HTERT RPE-1 (cell line): Measurements from ENCODE around the gene ST6GALNAC1.

Source experiments
- in situ Hi-C: fragments of 300-500 bp; cut with MboI; formaldehyde crosslinking; loops from 4 replicates; pipeline ENCODE4 v1.14.3; 2020; ENCODE audit warnings: low sequenced_read_pairs

Gene ST6GALNAC1

GRCh38 chr17:76643553-76644148, at the start of gene ST6GALNAC1:
Gene ST6GALNAC1 (minus strand): TSS chr17:76643757. CDS start chr17:76643638, 119 bp downstream.
- in situ Hi-C loops = no loop called here

- in situ Hi-C loops = no loop called here
These were observed 48.0 kb upstream of the ST6GALNAC1 start for GRCh38 chr17:76691379-76692191.

GRCh38 chr17:76690596-76691280, 47.2 kb upstream of the ST6GALNAC1 start:
- in situ Hi-C loops = no loop called here

- in situ Hi-C loops = no loop called here
These were observed 46.3 kb upstream of the ST6GALNAC1 start for GRCh38 chr17:76689859-76690258.

- in situ Hi-C loops = no loop called here
These were observed 44.6 kb upstream of the ST6GALNAC1 start for GRCh38 chr17:76688165-76688622.

GRCh38 chr17:76687298-76688164, 44.0 kb upstream of the ST6GALNAC1 start:
- in situ Hi-C loops = no loop called here

- in situ Hi-C loops = no loop called here
These were observed 43.2 kb upstream of the ST6GALNAC1 start for GRCh38 chr17:76686538-76687297.

- in situ Hi-C loops = no loop called here
These were observed 42.3 kb upstream of the ST6GALNAC1 start for GRCh38 chr17:76685846-76686245.

- in situ Hi-C loops = no loop called here
These were observed 41.8 kb upstream of the ST6GALNAC1 start for GRCh38 chr17:76685366-76685765.

GRCh38 chr17:76684756-76685155, 41.2 kb upstream of the ST6GALNAC1 start:
- in situ Hi-C loops = no loop called here

GRCh38 chr17:76683921-76684745, 40.6 kb upstream of the ST6GALNAC1 start:
- in situ Hi-C loops = no loop called here

GRCh38 chr17:76683011-76683755, 39.6 kb upstream of the ST6GALNAC1 start:
- in situ Hi-C loops = no loop called here

- in situ Hi-C loops = no loop called here
These were observed 38.7 kb upstream of the ST6GALNAC1 start for GRCh38 chr17:76682296-76682695.

- in situ Hi-C loops = no loop called here
These were observed 37.9 kb upstream of the ST6GALNAC1 start for GRCh38 chr17:76681222-76682137.

GRCh38 chr17:76679239-76679638, 35.7 kb upstream of the ST6GALNAC1 start:
- in situ Hi-C loops = no loop called here

- in situ Hi-C loops = no loop called here
These were observed 34.8 kb upstream of the ST6GALNAC1 start for GRCh38 chr17:76678330-76678729.

- in situ Hi-C loops = no loop called here
These were observed 33.8 kb upstream of the ST6GALNAC1 start for GRCh38 chr17:76677406-76677805.
